Prostate gland (tissue), 2 donors: Measurements from ENCODE around the gene TRRAP. TPM values are rescaled to one million over a fixed set of nuclear protein-coding genes. Genes with fewer than 3 reads are reported as not detected.
A peak's percentile ranks its signal among the peaks of the same experiment; 100 is the strongest.

Experiments used
- DNase-seq: peaks from one replicate; pipeline ENCODE4 v3.0.0-alpha.2; 2019; ENCODE audit warnings: low spot score
- H3K27ac ChIP-seq, 2 donors: fragments of 200-600 bp; sonication (generic); 2 replicates each; pipeline ENCODE4 v1.5.1; 2017 to 2019
- H3K27me3 ChIP-seq: fragments of 200-600 bp; sonication (generic); replicated peaks from 2 replicates; pipeline ENCODE4 v1.5.1; 2019; ENCODE audit not compliant: insufficient read depth
- H3K36me3 ChIP-seq, 2 donors: fragments of 200-600 bp; sonication (generic); 1 replicate in 1 of 2; 2 replicates in 1 of 2; pipeline versions ENCODE4 v1.5.1 to v1.8.1; 2017 to 2019
- H3K4me1 ChIP-seq: fragments of 200-600 bp; sonication (generic); replicated peaks from 2 replicates; pipeline ENCODE4 v1.5.1; 2019
- H3K4me3 ChIP-seq, 2 donors: fragments of 200-600 bp; sonication (generic); 2 replicates each; pipeline ENCODE4 v1.5.1; 2017 to 2019
- H3K9me3 ChIP-seq: fragments of 200-600 bp; sonication (generic); 2 replicates; pipeline ENCODE4 v1.5.1; 2017
- POLR2A ChIP-seq: fragments of 450-650 bp; IDR thresholded peaks from one replicate; pipeline ENCODE4 v1.6.1; 2016; ENCODE audit warnings: antibody characterized with exemption, mild to moderate bottlenecking
- POLR2AphosphoS5 ChIP-seq: sonication (generic); formaldehyde crosslinking; IDR thresholded peaks from one replicate; pipeline ENCODE4 v1.6.1; 2017; ENCODE audit warnings: antibody characterized with exemption
- WGBS: methylation state at CpG from one replicate; pipeline ENCODE4 v1.1.5; 2018; 5-methylcytosine and 5-hydroxymethylcytosine counted together
- intact Hi-C: fragments of 100-400 bp; cut with DNase I; formaldehyde crosslinking; loops from one replicate; pipeline ENCODE4 v1.14.2; 2022
- total RNA-seq, 2 donors: library from RNA; depleted of rRNA; stranded (reverse); fragments of >200 nt; gene quantifications; one replicate each; pipeline ENCODE4 v1.1.0, GENCODE V29; 2016
- TF ChIP-seq, protein P1 (sequence below), 4 experiments: fragments of 200-600 bp in 2 of 4; fragments of 450-650 bp in 2 of 4; sonication (generic) in 2 of 4; IDR thresholded peaks; 1 replicate in 3 of 4; 2 replicates in 1 of 4; pipeline ENCODE4 v1.5.1; 2016 to 2019; ENCODE audit warnings: antibody characterized with exemption in 4 of 4, mild to moderate bottlenecking in 2 of 4, moderate library complexity in 2 of 4

TRRAP gene
- total RNA-seq, 2 donors from 2014 or later = 38.3 to 87.4 TPM

GRCh38 chr7:99016196-99016595 is 137.9 kb downstream of the TRRAP start:
- Histone ChIP-seq H3K27ac (no peak overlapping the region), H3K4me3 (no peak overlapping the region), H3K9me3 (no peaks in the 10 kb centered on the region), H3K36me3 (peaks cover 9 to 19% of the 10 kb centered on the region in 2 donors), H3K27me3 (no peaks in the 10 kb centered on the region), H3K4me1 (no peaks in the 10 kb centered on the region)
- intact Hi-C loops = no loop called here
- TF ChIP-seq POLR2A = no peak
- TF ChIP-seq POLR2AphosphoS5 = no peak
- TF ChIP-seq, protein P1, sequence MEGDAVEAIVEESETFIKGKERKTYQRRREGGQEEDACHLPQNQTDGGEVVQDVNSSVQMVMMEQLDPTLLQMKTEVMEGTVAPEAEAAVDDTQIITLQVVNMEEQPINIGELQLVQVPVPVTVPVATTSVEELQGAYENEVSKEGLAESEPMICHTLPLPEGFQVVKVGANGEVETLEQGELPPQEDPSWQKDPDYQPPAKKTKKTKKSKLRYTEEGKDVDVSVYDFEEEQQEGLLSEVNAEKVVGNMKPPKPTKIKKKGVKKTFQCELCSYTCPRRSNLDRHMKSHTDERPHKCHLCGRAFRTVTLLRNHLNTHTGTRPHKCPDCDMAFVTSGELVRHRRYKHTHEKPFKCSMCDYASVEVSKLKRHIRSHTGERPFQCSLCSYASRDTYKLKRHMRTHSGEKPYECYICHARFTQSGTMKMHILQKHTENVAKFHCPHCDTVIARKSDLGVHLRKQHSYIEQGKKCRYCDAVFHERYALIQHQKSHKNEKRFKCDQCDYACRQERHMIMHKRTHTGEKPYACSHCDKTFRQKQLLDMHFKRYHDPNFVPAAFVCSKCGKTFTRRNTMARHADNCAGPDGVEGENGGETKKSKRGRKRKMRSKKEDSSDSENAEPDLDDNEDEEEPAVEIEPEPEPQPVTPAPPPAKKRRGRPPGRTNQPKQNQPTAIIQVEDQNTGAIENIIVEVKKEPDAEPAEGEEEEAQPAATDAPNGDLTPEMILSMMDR (IDR thresholded peaks at IDR 0.05) = no peak
- DNase-seq = no peak
- 96% methylated on average over 8 of the region's 8 CpGs for WGBS

DNA sequence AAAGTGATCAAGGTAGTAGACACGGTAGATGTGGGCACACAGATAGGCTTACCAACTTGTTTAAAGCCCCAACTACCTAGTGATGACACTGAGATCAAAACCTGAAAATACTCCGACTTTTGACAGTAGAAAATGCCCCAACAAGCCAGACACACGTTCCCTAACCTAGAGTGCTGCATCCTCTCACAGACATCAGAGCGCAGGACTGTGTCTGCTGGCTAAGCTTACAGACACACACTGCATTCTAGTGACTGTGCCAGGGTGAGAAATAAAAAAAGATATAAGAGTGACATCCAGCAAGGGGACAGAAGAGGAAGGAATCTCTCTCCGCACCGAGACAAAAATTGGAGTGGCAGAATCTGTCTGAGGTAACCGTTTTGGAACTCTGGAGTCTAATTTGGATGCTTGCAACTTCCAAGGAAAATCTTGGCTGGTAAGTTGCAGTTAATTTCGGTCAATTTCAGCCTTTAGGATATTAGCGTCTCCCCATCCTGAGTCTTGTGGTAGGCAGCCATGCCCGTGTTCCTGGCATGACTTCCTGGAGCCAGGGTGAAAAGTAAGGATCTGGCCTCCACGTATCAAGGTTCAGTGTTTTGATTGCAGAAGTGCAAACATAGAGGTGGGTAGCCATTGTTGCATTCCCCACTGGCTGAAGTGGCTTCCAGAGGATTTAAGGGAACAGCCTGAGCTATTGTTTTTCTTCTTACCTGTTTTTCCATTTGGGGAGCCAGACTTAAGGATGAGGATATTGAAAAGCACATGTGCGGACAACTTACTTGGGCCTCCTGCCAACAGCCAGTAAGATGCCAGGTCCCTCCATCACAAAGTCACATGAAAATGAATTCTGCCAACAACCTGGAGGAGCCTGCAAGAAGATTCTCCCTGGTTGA is 141.4 kb downstream of the TRRAP start:
- peak overlapping the region in 1 of 2 donors; percentile 8 for H3K27ac ChIP-seq
- H3K36me3 ChIP-seq = no peaks in the 10 kb centered on the region
- H3K4me3 ChIP-seq = no peak overlapping the region
- no peaks in the 10 kb centered on the region for H3K27me3 ChIP-seq
- WGBS = 75% methylated on average over 12 of the region's 12 CpGs
- DNase-seq = peak; percentile 45
- H3K4me1 ChIP-seq = no peaks in the 10 kb centered on the region
- intact Hi-C loops = no loop called here
- H3K9me3 ChIP-seq = no peaks in the 10 kb centered on the region
- TF ChIP-seq POLR2AphosphoS5 = no peak
- TF ChIP-seq POLR2A = no peak
- TF ChIP-seq, protein P1 (IDR thresholded peaks at IDR 0.05) = no peak

GRCh38 chr7:99020413-99020715 is 142.0 kb downstream of the TRRAP start:
- no peak for DNase-seq
- Histone ChIP-seq H3K27ac (no peak overlapping the region), H3K27me3 (no peaks in the 10 kb centered on the region), H3K36me3 (no peaks in the 10 kb centered on the region), H3K4me1 (no peaks in the 10 kb centered on the region), H3K4me3 (no peak overlapping the region), H3K9me3 (no peaks in the 10 kb centered on the region)
- intact Hi-C loops = no loop called here
- 72% methylated on average over 3 of the region's 3 CpGs for WGBS
- no peak for TF ChIP-seq POLR2AphosphoS5
- TF ChIP-seq, protein P1 (IDR thresholded peaks at IDR 0.05) = no peak
- TF ChIP-seq POLR2A = no peak

DNA sequence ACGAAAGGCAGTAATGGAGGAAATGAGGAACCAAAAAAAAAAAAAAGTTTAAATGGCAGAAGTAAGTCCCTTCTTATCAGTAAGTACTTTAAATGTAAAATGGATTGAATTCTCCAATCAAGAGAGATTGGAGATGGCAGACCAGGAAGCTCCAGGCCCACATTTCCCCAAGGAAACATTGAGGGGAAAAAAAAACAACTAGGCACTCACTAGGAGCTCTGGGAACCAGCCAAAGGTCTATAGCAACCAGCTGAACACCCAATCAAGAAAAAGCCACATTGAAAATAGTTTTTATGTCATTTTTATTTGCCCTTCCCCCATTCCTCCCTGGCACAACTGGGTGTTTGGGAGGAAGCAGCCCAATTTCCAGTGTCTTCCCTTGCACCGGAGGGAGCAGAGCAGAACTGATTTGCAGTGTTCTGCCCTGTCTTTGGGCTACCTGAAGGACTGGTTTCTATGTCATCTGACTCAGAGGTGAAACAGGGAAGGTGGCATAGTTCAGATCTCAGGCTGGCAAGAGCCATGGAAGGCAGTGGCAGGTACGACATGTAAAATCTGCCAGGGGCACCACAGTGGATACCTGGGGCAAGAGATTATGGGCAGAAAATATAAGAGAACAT is 143.7 kb downstream of the TRRAP start:
- 84% methylated on average over 3 of the region's 3 CpGs for WGBS
- H3K4me1 ChIP-seq = no peaks in the 10 kb centered on the region
- H3K27me3 ChIP-seq = no peaks in the 10 kb centered on the region
- H3K36me3 ChIP-seq = no peaks in the 10 kb centered on the region
- DNase-seq = no peak
- H3K27ac ChIP-seq = peak overlapping the region in 1 of 2 donors; percentile 42
- H3K9me3 ChIP-seq = no peaks in the 10 kb centered on the region
- intact Hi-C loops = no loop called here
- TF ChIP-seq POLR2A (no peak), POLR2AphosphoS5 (peak; percentile 13)
- TF ChIP-seq, protein P1 (IDR thresholded peaks at IDR 0.05) = no peak
- no peak overlapping the region for H3K4me3 ChIP-seq
